D721Med (cell line): Measurements from ENCODE around the gene TMEM218.

Source experiments
- DNase-seq: peaks from one replicate; pipeline ENCODE4 v3.0.0; 2011; ENCODE audit warnings: low spot score; ENCODE audit not compliant: insufficient read length
- FAIRE-seq: peaks from 2 replicates; lab custom pipeline; 2011; peaks lifted over from hg19 to GRCh38; lab: Jason Lieb, UNC
- CTCF ChIP-seq: IDR thresholded peaks from 2 replicates; pipeline ENCODE4 v1.5.1; 2012; ENCODE audit warnings: mild to moderate bottlenecking, control low read depth; ENCODE audit not compliant: insufficient read depth; ENCODE audit errors: missing control alignments

Gene TMEM218

GRCh38 chr11:125114518-125114917 lies 3.1 kb upstream of the TMEM218 start:
- no peak for TF ChIP-seq CTCF
- FAIRE-seq (no peak), DNase-seq (no peak)

DNA sequence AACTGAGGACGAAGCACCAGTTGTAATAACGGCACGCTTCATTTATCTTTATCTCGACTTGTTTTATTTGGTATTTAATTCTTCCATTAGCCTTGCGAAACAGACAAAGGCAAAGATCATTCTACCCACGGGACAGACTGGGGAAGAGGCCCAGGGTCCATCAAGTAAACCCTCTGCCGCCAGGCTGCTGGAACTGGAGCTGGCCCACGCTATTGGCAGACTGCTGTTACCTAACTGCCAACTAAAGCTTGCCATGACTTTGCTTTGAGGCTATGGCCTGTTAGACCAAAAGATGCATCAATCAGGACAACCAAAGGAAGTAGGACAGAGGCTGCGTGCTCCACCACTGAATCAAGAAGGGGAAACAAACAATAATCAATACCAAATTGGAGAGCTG lies 780 bp upstream of the TMEM218 start:
- TF ChIP-seq CTCF, result no peak
- DNase-seq (no peak), FAIRE-seq (no peak)

GRCh38 chr11:125111001-125111342 lies 454 bp downstream of the TMEM218 start:
- TF ChIP-seq CTCF, result no peak
- no peak for FAIRE-seq

DNA sequence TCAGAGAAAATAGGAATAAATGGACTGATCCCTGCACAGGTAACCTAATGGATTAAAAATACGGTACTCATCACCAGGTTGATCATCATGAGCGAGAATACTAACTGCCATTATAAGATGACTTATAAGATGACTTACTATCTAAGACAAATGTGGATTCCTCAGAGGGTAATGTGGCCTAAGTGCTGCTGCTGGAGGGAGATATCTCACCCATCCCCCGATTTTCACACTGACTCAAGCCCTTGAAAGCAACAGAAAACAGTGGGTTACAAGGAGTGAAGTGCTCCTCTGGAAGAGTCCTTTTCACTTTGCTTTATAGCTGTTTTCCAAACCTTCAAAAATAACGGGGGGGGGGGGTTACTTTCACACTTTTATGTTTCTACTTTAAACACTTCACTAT lies 920 bp downstream of the TMEM218 start:
- FAIRE-seq (no peak), DNase-seq (no peak)
- no peak for TF ChIP-seq CTCF

More at GRCh38 chr11:125111001-125111342, 454 bp downstream of the TMEM218 start:
- no peak for DNase-seq

- no peak for TF ChIP-seq CTCF
- FAIRE-seq (no peak), DNase-seq (no peak)
Observed at GRCh38 chr11:125108469-125108868, 3.0 kb downstream of the TMEM218 start.

DNA sequence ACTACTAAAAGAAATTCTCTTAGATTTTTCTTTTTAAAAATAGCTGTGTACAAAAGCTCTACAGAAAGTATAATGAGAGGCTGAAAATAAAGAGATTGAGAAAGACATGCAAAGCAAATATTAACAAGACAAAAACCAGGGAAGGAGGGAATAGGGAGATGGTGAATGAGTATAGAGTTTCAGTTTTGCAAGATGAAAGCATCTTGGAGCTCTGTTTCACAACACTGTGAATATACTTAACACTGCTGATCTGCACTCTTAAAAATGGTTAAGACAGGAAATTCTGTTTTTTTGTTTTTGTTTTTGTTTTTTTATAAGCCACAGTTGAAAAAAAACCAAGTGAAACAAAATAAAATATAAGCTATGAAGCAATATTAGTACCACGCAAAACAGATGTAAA lies 5.5 kb downstream of the TMEM218 start:
- no peak for FAIRE-seq
- no peak for DNase-seq

DNA sequence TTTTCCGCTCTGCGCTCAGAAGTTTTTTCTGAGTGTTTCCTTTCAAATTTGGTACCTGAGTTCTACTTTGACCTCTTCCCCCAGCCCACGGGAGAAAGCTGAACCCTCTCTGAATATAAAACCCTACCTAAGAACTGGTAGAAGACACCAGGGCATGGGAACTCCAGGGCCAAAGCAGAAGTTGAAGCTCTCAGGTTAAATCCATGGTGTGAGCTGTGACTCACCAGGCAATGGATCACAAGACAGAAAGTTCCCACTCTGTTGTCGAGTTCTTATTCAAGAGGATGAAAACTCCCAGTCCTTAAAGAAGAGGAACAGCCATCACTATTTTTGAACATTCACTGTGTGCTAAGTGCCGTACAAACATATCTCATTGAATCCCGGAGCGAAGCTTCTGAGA lies 8.9 kb downstream of the TMEM218 start:
- TF ChIP-seq CTCF, result no peak
- no peak for FAIRE-seq
- DNase-seq, result no peak

More for the DNA sequence above, 5.5 kb downstream of the TMEM218 start:
- no peak for TF ChIP-seq CTCF
